WERI-Rb-1 (cell line): ENCODE data around the gene TMEM132A.
"Not testable (repeated sequence)": the region's sequence is repeated elsewhere in the genome, so short reads cannot be mapped to it uniquely, and the experiment has no call there.

Source experiments
- DNase-seq: peaks from one replicate; pipeline ENCODE4 v3.0.0-alpha.2; 2020
- H3K27ac ChIP-seq: fragments of 250-450 bp; sonication (Bioruptor Pico); 2 replicates; pipeline ENCODE4 v1.5.1; 2020; ENCODE audit warnings: mild to moderate bottlenecking, moderate library complexity
- H3K27me3 ChIP-seq: fragments of 250-450 bp; sonication (Bioruptor Pico); 2 replicates; pipeline ENCODE4 v1.5.1; 2021; ENCODE audit warnings: mild to moderate bottlenecking, low read depth, moderate library complexity; ENCODE audit not compliant: insufficient read depth, severe bottlenecking
- H3K36me3 ChIP-seq: fragments of 250-450 bp; sonication (Bioruptor Pico); 2 replicates; pipeline ENCODE4 v1.5.1; 2020; ENCODE audit warnings: mild to moderate bottlenecking, moderate library complexity
- H3K4me3 ChIP-seq: 2 replicates; pipeline ENCODE4 v1.5.1; 2011; ENCODE audit warnings: low read depth, mild to moderate bottlenecking, control low read depth, low read length
- H3K9me3 ChIP-seq: fragments of 250-450 bp; sonication (Bioruptor Pico); 2 replicates; pipeline ENCODE4 v1.5.1; 2021; ENCODE audit warnings: mild to moderate bottlenecking, moderate library complexity; ENCODE audit not compliant: severe bottlenecking
- CTCF ChIP-seq: IDR thresholded peaks from 2 replicates; pipeline ENCODE4 v1.5.1; 2011; ENCODE audit warnings: low read depth, mild to moderate bottlenecking, control low read depth, inconsistent platforms, low read length

Gene TMEM132A

GRCh38 chr11:60906132-60906972 is 17.9 kb upstream of the TMEM132A start, which contains the start of gene PRPF19:
Gene PRPF19, minus strand, starts transcription at chr11:60906585. Its CDS starts 203 bp downstream, at chr11:60906382.
- H3K4me3 ChIP-seq = peak within 1 kb of the TSS; percentile 77
- TF ChIP-seq CTCF = no peak

GRCh38 chr11:60908803-60909202 is 15.5 kb upstream of the TMEM132A start:
- H3K36me3 ChIP-seq = peaks cover 5% of the 10 kb centered on the region
- no peak for TF ChIP-seq CTCF
- H3K27me3 ChIP-seq = no peaks in the 10 kb centered on the region
- no peak overlapping the region for H3K27ac ChIP-seq
- DNase-seq = no peak
- H3K4me3 ChIP-seq = no peak overlapping the region
- no peaks in the 10 kb centered on the region for H3K9me3 ChIP-seq

More at GRCh38 chr11:60906132-60906972, 17.9 kb upstream of the TMEM132A start, which contains the start of gene PRPF19:
- H3K27me3 ChIP-seq = no peaks in the 10 kb centered on the region
- H3K27ac ChIP-seq = peak within 1 kb of the TSS; percentile 94
- no peaks in the 10 kb centered on the region for H3K9me3 ChIP-seq
- H3K36me3 ChIP-seq = peaks cover 30% of the 10 kb centered on the region
- DNase-seq = peak; percentile 98

- H3K27me3 ChIP-seq, H3K27ac ChIP-seq, H3K36me3 ChIP-seq, H3K9me3 ChIP-seq, DNase-seq, H3K4me3 ChIP-seq: not testable (repeated sequence)
Observed at GRCh38 chr11:60909680-60910280, 14.5 kb upstream of the TMEM132A start.

- no peaks in the 10 kb centered on the region for H3K27me3 ChIP-seq
- H3K4me3 ChIP-seq = no peak overlapping the region
- no peak for TF ChIP-seq CTCF
- no peak overlapping the region for H3K27ac ChIP-seq
- H3K36me3 ChIP-seq = peaks cover 8% of the 10 kb centered on the region
- DNase-seq = no peak
- H3K9me3 ChIP-seq = no peaks in the 10 kb centered on the region
Observed at GRCh38 chr11:60910281-60910687, 14.0 kb upstream of the TMEM132A start.

- no peaks in the 10 kb centered on the region for H3K27me3 ChIP-seq
- no peak for TF ChIP-seq CTCF
- no peak overlapping the region for H3K27ac ChIP-seq
- no peaks in the 10 kb centered on the region for H3K9me3 ChIP-seq
- H3K4me3 ChIP-seq = no peak overlapping the region
- DNase-seq = no peak
- H3K36me3 ChIP-seq = peaks cover 13% of the 10 kb centered on the region
Observed at GRCh38 chr11:60910711-60911380, 13.4 kb upstream of the TMEM132A start.
